H9 (cell line): ENCODE measurements around the gene TDRD1. TPM values are rescaled to one million over a fixed set of nuclear protein-coding genes. Genes with fewer than 3 reads are reported as not detected.

ENCODE experiments used
- DNase-seq: peaks from one replicate; pipeline ENCODE4 v3.0.0-alpha.2; 2017
- H2AFZ ChIP-seq: one replicate; pipeline ENCODE4 v1.6.1; 2013; ENCODE audit warnings: mild to moderate bottlenecking, low read length, control low read depth, moderate library complexity
- H2AK5ac ChIP-seq: 2 replicates; pipeline ENCODE4 v1.6.1; 2013; ENCODE audit warnings: low read length, control low read depth, mixed read lengths; ENCODE audit not compliant: insufficient read length
- H2BK120ac ChIP-seq: one replicate; pipeline ENCODE4 v1.6.1; 2013; ENCODE audit warnings: low read depth, mild to moderate bottlenecking, low read length, control low read depth, inconsistent platforms; ENCODE audit not compliant: poor library complexity, severe bottlenecking
- H2BK12ac ChIP-seq: 2 replicates; pipeline ENCODE4 v1.6.1; 2013; ENCODE audit warnings: low read length, control low read depth, mixed read lengths, low read depth; ENCODE audit not compliant: insufficient read length
- H2BK15ac ChIP-seq: 2 replicates; pipeline ENCODE4 v1.6.1; 2013; ENCODE audit warnings: low read depth, low read length, control low read depth
- H2BK20ac ChIP-seq: one replicate; pipeline ENCODE4 v1.6.1; 2013; ENCODE audit warnings: low read depth, mild to moderate bottlenecking, low read length, control low read depth, inconsistent platforms; ENCODE audit not compliant: poor library complexity, severe bottlenecking
- H2BK5ac ChIP-seq: 2 replicates; pipeline ENCODE4 v1.6.1; 2013; ENCODE audit warnings: low read length, control low read depth, mixed read lengths; ENCODE audit not compliant: insufficient read length
- H3K14ac ChIP-seq: 2 replicates; pipeline ENCODE4 v1.6.1; 2013; ENCODE audit warnings: low read length, control low read depth; ENCODE audit not compliant: insufficient read depth
- H3K18ac ChIP-seq: 2 replicates; pipeline ENCODE4 v1.6.1; 2013; ENCODE audit warnings: low read depth, mild to moderate bottlenecking, mixed read lengths, low read length, control low read depth; ENCODE audit not compliant: insufficient read length
- H3K23ac ChIP-seq: 2 replicates; pipeline ENCODE4 v1.6.1; 2013; ENCODE audit warnings: low read length, control low read depth, mixed read lengths, low read depth; ENCODE audit not compliant: insufficient read length
- H3K23me2 ChIP-seq: 2 replicates; pipeline ENCODE4 v1.6.1; 2013; ENCODE audit warnings: low read depth, mild to moderate bottlenecking, mixed read lengths, low read length, control low read depth; ENCODE audit not compliant: insufficient read length, poor library complexity, severe bottlenecking
- H3K27ac ChIP-seq: 2 replicates; pipeline ENCODE4 v1.5.1; 2013; ENCODE audit warnings: low read length, control low read depth, mixed read lengths, low read depth; ENCODE audit not compliant: insufficient read length
- H3K27me3 ChIP-seq: 2 replicates; pipeline ENCODE4 v1.6.1; 2013; ENCODE audit warnings: low read length, control low read depth, inconsistent platforms; ENCODE audit not compliant: insufficient read depth
- H3K4ac ChIP-seq: 2 replicates; pipeline ENCODE4 v1.6.1; 2013; ENCODE audit warnings: low read depth, mild to moderate bottlenecking, control low read depth, inconsistent platforms, low read length, moderate library complexity
- H3K4me1 ChIP-seq: 2 replicates; pipeline ENCODE4 v1.6.1; 2013; ENCODE audit warnings: low read length, control low read depth, inconsistent platforms; ENCODE audit not compliant: insufficient read depth
- H3K4me2 ChIP-seq: 2 replicates; pipeline ENCODE4 v1.6.1; 2013; ENCODE audit warnings: low read length, control low read depth, mixed read lengths; ENCODE audit not compliant: insufficient read length, insufficient read depth
- H3K56ac ChIP-seq: 2 replicates; pipeline ENCODE4 v1.6.1; 2013; ENCODE audit warnings: low read depth, mild to moderate bottlenecking, mixed read lengths, low read length, control low read depth; ENCODE audit not compliant: insufficient read length
- H3K79me1 ChIP-seq: 2 replicates; pipeline ENCODE4 v1.6.1; 2013; ENCODE audit warnings: low read depth, mild to moderate bottlenecking, moderate library complexity, low read length, control low read depth, inconsistent platforms; ENCODE audit not compliant: insufficient read depth, poor library complexity, severe bottlenecking
- H3K79me2 ChIP-seq: 2 replicates; pipeline ENCODE4 v1.6.1; 2013; ENCODE audit warnings: low read length, control low read depth, inconsistent platforms; ENCODE audit not compliant: insufficient read depth
- H3K9ac ChIP-seq: 2 replicates; pipeline ENCODE4 v1.6.1; 2013; ENCODE audit warnings: low read length, control low read depth, mixed read lengths; ENCODE audit not compliant: insufficient read length; ENCODE audit errors: extremely low read depth
- H3K9me3 ChIP-seq: one replicate; pipeline ENCODE4 v1.6.1; 2013; ENCODE audit warnings: low read depth, low read length, inconsistent platforms; ENCODE audit not compliant: control insufficient read depth
- H3T11ph ChIP-seq: one replicate; pipeline ENCODE4 v1.6.1; 2013; ENCODE audit warnings: mild to moderate bottlenecking, low read length, control low read depth, inconsistent platforms
- H4K20me1 ChIP-seq: one replicate; pipeline ENCODE4 v1.6.1; 2013; ENCODE audit not compliant: control insufficient read depth, insufficient read length, insufficient read depth
- H4K5ac ChIP-seq: 2 replicates; pipeline ENCODE4 v1.6.1; 2013; ENCODE audit warnings: low read depth, mild to moderate bottlenecking, mixed read lengths, low read length, control low read depth; ENCODE audit not compliant: insufficient read length
- H4K8ac ChIP-seq: replicated peaks from 2 replicates; pipeline ENCODE4 v1.6.1; 2013; ENCODE audit warnings: low read length, control low read depth, mixed read lengths, low read depth; ENCODE audit not compliant: insufficient read length
- H4K91ac ChIP-seq: 2 replicates; pipeline ENCODE4 v1.6.1; 2013; ENCODE audit warnings: low read depth, mild to moderate bottlenecking, moderate library complexity, mixed read lengths, low read length, control low read depth; ENCODE audit not compliant: insufficient read length
- H3K27ac Mint-ChIP-seq, 3 experiments: 2 replicates in 2 of 3; 3 replicates in 1 of 3; pipeline ENCODE4 v1.8.0; 2020 to 2021; ENCODE audit warnings: mixed read lengths in 3 of 3, mild to moderate bottlenecking in 1 of 3, moderate library complexity in 1 of 3
- H3K27me3 Mint-ChIP-seq: 2 replicates; pipeline ENCODE4 v1.8.0; 2021; ENCODE audit warnings: low read depth, mild to moderate bottlenecking, moderate library complexity, mixed read lengths
- H3K36me3 Mint-ChIP-seq, 3 experiments: 2 replicates in 2 of 3; 3 replicates in 1 of 3; pipeline ENCODE4 v1.8.0; 2020 to 2021; ENCODE audit warnings: low read depth in 3 of 3, mixed read lengths in 3 of 3; ENCODE audit not compliant: insufficient read depth in 1 of 3
- H3K4me1 Mint-ChIP-seq, 2 experiments: 2 replicates each; pipeline ENCODE4 v1.8.0; 2020; ENCODE audit warnings: mixed read lengths in 2 of 2
- H3K4me3 Mint-ChIP-seq, 2 experiments: 2 replicates in 1 of 2; 3 replicates in 1 of 2; pipeline ENCODE4 v1.8.0; 2020 to 2021; ENCODE audit warnings: mild to moderate bottlenecking in 2 of 2, mixed read lengths in 2 of 2, moderate library complexity in 1 of 2
- H3K9me3 Mint-ChIP-seq, 2 experiments: 2 replicates in 1 of 2; 3 replicates in 1 of 2; pipeline ENCODE4 v1.8.0; 2020; ENCODE audit warnings: mild to moderate bottlenecking in 2 of 2, mixed read lengths in 2 of 2, moderate library complexity in 1 of 2
- CTCF ChIP-seq: fragments of 200-600 bp; sonication (generic); conservative IDR thresholded peaks from 3 replicates; pipeline ENCODE4 v1.8.0; 2021; ENCODE audit warnings: antibody characterized with exemption, mild to moderate bottlenecking
- whole genome bisulfite sequencing: extraction: QIAGEN DNeasy Blood & Tissue Kit; methylation state at CpG from one replicate; pipeline ENCODE4 v1.1.7; 2013; ENCODE audit warnings: missing lambda C conversion rate, low lambda C conversion rate, mixed read lengths; ENCODE audit not compliant: insufficient read length; ENCODE audit errors: extremely low coverage; 5-methylcytosine and 5-hydroxymethylcytosine counted together
- total RNA-seq: library from RNA; stranded (reverse); gene quantifications from 2 replicates; pipeline ENCODE4 v1.2.1, GENCODE V29; 2021

The TDRD1 gene
- total RNA-seq, 1 experiment from 2014 or later = 0.15 TPM

- H4K8ac ChIP-seq = no peak overlapping the region
- H3K27me3 Mint-ChIP-seq = peaks cover 2% of the 10 kb centered on the region; the same call in 1 of the 2 replicates
Measured at GRCh38 chr10:114207349-114207748, 28.2 kb downstream of the TDRD1 start.

More at GRCh38 chr10:114207349-114207748, 28.2 kb downstream of the TDRD1 start:
- H3K27me3 ChIP-seq = no peaks in the 10 kb centered on the region
- H2AK5ac ChIP-seq = no peak overlapping the region
- H3K9ac ChIP-seq = no peak overlapping the region
- no peak overlapping the region for H3K27ac ChIP-seq
- no peak for TF ChIP-seq CTCF
- no peak overlapping the region for H3K4me3 Mint-ChIP-seq
- H3K4me1 Mint-ChIP-seq = no peaks in the 10 kb centered on the region
- no peaks in the 10 kb centered on the region; a peak in 1 of 5 replicates for H3K9me3 Mint-ChIP-seq
- no peak overlapping the region for H2BK15ac ChIP-seq
- H3K23me2 ChIP-seq = no peaks in the 10 kb centered on the region
- no peak overlapping the region for H3K27ac Mint-ChIP-seq
- no peak overlapping the region for H3K56ac ChIP-seq
- H3K14ac ChIP-seq = no peak overlapping the region
- no peaks in the 10 kb centered on the region for H3K9me3 ChIP-seq
- no peaks in the 10 kb centered on the region for H3K79me1 ChIP-seq
- H3K4me2 ChIP-seq = no peak overlapping the region
- DNase-seq = no peak
- H2BK5ac ChIP-seq = no peak overlapping the region
- H4K20me1 ChIP-seq = no peaks in the 10 kb centered on the region
- no peak overlapping the region for H3K23ac ChIP-seq
- no peak overlapping the region for H4K91ac ChIP-seq
- no peak overlapping the region for H4K5ac ChIP-seq
- H2BK120ac ChIP-seq = no peak overlapping the region
- no peak overlapping the region for H2BK20ac ChIP-seq
- WGBS = no CpG with 5 or more reads among the region's 1 CpG
- H3K79me2 ChIP-seq = no peaks in the 10 kb centered on the region
- no peak overlapping the region for H3T11ph ChIP-seq
- H3K18ac ChIP-seq = no peak overlapping the region
- no peaks in the 10 kb centered on the region for H3K36me3 Mint-ChIP-seq
- H2BK12ac ChIP-seq = no peak overlapping the region
- H2AFZ ChIP-seq = no peak overlapping the region
- no peak overlapping the region for H3K4ac ChIP-seq
- no peaks in the 10 kb centered on the region for H3K4me1 ChIP-seq
